ENCODE measurements around the gene REEP6.
A peak's percentile ranks its signal among the peaks of the same experiment; 100 is the strongest.

REEP6 gene

DNA sequence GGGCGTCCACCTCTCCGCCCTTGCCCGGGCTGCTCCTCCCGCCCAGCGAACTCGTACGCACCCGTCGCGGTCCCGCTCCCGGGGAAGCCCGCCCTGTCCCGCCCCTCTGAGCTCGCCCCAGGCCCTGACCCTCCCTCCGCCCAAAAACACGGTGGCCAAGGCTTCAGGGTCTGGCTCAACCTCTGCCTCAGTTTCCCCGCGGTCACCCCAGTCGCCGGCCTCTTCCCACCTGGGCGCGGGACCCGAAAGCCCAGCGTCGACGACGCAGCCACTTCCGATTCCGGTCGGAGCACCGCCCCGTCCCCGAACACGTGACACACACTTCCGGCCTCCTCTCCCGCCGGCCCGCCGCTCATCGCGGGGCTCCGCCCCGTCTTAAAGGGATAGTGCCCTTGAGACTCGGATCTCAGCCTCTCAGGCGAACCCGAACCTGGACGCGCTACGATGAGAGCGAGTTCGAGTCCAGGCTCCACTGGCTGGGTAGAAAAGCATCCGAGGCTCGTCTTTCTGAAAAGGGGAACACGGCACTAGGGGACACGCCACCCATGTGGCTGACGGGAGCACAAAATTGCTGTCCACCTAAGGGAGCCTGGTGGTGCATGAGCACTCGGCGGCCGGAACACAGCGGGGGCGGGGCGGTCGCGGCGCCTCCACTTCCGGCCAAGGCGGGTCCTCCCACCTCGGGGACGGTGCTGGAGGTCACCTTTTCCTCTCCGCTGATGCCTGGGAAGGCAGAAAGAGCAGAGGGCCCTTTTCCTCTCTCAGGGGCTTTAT is 11.9 kb upstream of the REEP6 start, which contains the start of gene C19orf25:
Gene C19orf25 (minus strand): TSS at position 282 of the 774 bp plus-strand sequence. CDS start 312 bp downstream, outside the sequence.
- Histone ChIP-seq H2AFZ (ENCODE audit: low read depth, low read length, severe bottlenecking) (peak within 1 kb of the TSS; percentile 91), H3K27me3 (ENCODE audit: low read length) (no peaks in the 10 kb centered on the region), H3F3A (ENCODE audit: insufficient read depth) (peaks cover 7% of the 10 kb centered on the region; the same call in 1 of the 2 replicates), H3K79me2 (ENCODE audit: insufficient read depth, low read length) (peaks cover 20% of the 10 kb centered on the region), H3K27ac (ENCODE audit: low read depth, low read length) (peak within 1 kb of the TSS; percentile 74), H3K4me2 (ENCODE audit: low read depth, low read length, poor library complexity, severe bottlenecking) (peak within 1 kb of the TSS; percentile 73), H3K9ac (ENCODE audit: low read length) (peak within 1 kb of the TSS; percentile 90), H3K9me2 (replicated peaks; ENCODE audit: insufficient read depth, low read length) (no peaks in the 10 kb centered on the region), H4K20me1 (ENCODE audit: low read depth, low read length) (no peaks in the 10 kb centered on the region), H3K4me3 (ENCODE audit: insufficient read depth, low read length, poor library complexity, severe bottlenecking) (peak within 1 kb of the TSS; percentile 95), H3K9me3 (ENCODE audit: insufficient read depth, low read length) (no peaks in the 10 kb centered on the region), H3K36me3 (ENCODE audit: low read length) (no peaks in the 10 kb centered on the region)
- TF ChIP-seq EZH2phosphoT487 (conservative IDR thresholded peaks at IDR 0.05; ENCODE audit: low read length) = no peak
- TF ChIP-seq, protein P1, sequence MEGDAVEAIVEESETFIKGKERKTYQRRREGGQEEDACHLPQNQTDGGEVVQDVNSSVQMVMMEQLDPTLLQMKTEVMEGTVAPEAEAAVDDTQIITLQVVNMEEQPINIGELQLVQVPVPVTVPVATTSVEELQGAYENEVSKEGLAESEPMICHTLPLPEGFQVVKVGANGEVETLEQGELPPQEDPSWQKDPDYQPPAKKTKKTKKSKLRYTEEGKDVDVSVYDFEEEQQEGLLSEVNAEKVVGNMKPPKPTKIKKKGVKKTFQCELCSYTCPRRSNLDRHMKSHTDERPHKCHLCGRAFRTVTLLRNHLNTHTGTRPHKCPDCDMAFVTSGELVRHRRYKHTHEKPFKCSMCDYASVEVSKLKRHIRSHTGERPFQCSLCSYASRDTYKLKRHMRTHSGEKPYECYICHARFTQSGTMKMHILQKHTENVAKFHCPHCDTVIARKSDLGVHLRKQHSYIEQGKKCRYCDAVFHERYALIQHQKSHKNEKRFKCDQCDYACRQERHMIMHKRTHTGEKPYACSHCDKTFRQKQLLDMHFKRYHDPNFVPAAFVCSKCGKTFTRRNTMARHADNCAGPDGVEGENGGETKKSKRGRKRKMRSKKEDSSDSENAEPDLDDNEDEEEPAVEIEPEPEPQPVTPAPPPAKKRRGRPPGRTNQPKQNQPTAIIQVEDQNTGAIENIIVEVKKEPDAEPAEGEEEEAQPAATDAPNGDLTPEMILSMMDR (IDR thresholded peaks at IDR 0.05; ENCODE audit: insufficient read depth, low read length, poor library complexity, severe bottlenecking) = no peak

GRCh38 chr19:1481224-1481892 is 9.6 kb upstream of the REEP6 start:
- Histone ChIP-seq H2AFZ (ENCODE audit: low read depth, low read length, severe bottlenecking) (no peak overlapping the region), H3K79me2 (ENCODE audit: insufficient read depth, low read length) (peaks cover 16% of the 10 kb centered on the region), H3K4me3 (ENCODE audit: insufficient read depth, low read length, poor library complexity, severe bottlenecking) (no peak overlapping the region), H4K20me1 (ENCODE audit: low read depth, low read length) (no peaks in the 10 kb centered on the region), H3K9me3 (ENCODE audit: insufficient read depth, low read length) (no peaks in the 10 kb centered on the region), H3K27ac (ENCODE audit: low read depth, low read length) (no peak overlapping the region), H3K36me3 (ENCODE audit: low read length) (no peaks in the 10 kb centered on the region), H3K4me2 (ENCODE audit: low read depth, low read length, poor library complexity, severe bottlenecking) (no peak overlapping the region), H3K27me3 (ENCODE audit: low read length) (no peaks in the 10 kb centered on the region), H3K9ac (ENCODE audit: low read length) (no peak overlapping the region), H3K9me2 (replicated peaks; ENCODE audit: insufficient read depth, low read length) (no peaks in the 10 kb centered on the region), H3F3A (ENCODE audit: insufficient read depth) (peaks cover 7% of the 10 kb centered on the region; the same call in 1 of the 2 replicates)
- TF ChIP-seq EZH2phosphoT487 (conservative IDR thresholded peaks at IDR 0.05; ENCODE audit: low read length) = no peak
- TF ChIP-seq, protein P1 (IDR thresholded peaks at IDR 0.05; ENCODE audit: insufficient read depth, low read length, poor library complexity, severe bottlenecking) = no peak

DNA sequence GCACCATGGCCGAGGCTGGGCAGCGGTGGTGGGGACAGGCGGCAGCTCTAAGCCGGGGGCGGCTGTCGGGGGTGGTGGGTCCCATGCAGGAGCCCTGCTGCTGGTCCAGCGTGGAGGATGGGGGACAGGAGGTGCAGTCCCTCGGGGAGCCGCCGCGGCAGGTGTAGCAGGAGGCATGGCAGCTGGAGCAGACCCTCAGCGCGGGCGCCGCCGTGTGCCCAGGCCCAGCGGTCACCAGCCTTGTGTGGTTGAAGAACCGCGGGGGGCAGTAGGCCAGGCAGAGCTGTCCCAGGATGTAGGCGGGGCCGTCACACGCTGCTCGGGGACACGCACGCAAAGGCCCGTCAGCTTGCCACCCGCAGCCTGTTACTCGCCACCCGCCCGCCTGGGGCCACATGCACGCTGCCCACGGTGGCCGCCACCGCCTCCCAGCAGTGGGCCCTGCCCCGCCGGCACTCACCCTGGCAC is 9.1 kb upstream of the REEP6 start:
- Histone ChIP-seq H3K4me3 (ENCODE audit: insufficient read depth, low read length, poor library complexity, severe bottlenecking) (no peak overlapping the region), H3K9me2 (replicated peaks; ENCODE audit: insufficient read depth, low read length) (no peaks in the 10 kb centered on the region), H3K36me3 (ENCODE audit: low read length) (no peaks in the 10 kb centered on the region), H3K27me3 (ENCODE audit: low read length) (no peaks in the 10 kb centered on the region), H3F3A (ENCODE audit: insufficient read depth) (peaks cover 7% of the 10 kb centered on the region; the same call in 1 of the 2 replicates), H3K79me2 (ENCODE audit: insufficient read depth, low read length) (peaks cover 15% of the 10 kb centered on the region), H3K4me2 (ENCODE audit: low read depth, low read length, poor library complexity, severe bottlenecking) (no peak overlapping the region), H3K9me3 (ENCODE audit: insufficient read depth, low read length) (no peaks in the 10 kb centered on the region), H2AFZ (ENCODE audit: low read depth, low read length, severe bottlenecking) (no peak overlapping the region), H4K20me1 (ENCODE audit: low read depth, low read length) (no peaks in the 10 kb centered on the region), H3K9ac (ENCODE audit: low read length) (no peak overlapping the region), H3K27ac (ENCODE audit: low read depth, low read length) (no peak overlapping the region)
- TF ChIP-seq, protein P1 (IDR thresholded peaks at IDR 0.05; ENCODE audit: insufficient read depth, low read length, poor library complexity, severe bottlenecking) = no peak
- TF ChIP-seq EZH2phosphoT487 (conservative IDR thresholded peaks at IDR 0.05; ENCODE audit: low read length) = no peak

All from SU-DHL-6 (cell line).